C4-2B (cell line): ENCODE measurements around the gene LITAF.

Source experiments
- ZFX ChIP-seq: fragments of 450-650 bp; IDR thresholded peaks from 2 replicates; pipeline ENCODE4 v1.6.1; 2017
- TF ChIP-seq, protein P1 (sequence below): fragments of 450-650 bp; conservative IDR thresholded peaks from 2 replicates; pipeline ENCODE4 v1.5.1; 2017; ENCODE audit warnings: mild to moderate bottlenecking

GRCh38 chr16:11566398-11566797 lies 20.3 kb downstream of the LITAF start:
- TF ChIP-seq, protein P1, sequence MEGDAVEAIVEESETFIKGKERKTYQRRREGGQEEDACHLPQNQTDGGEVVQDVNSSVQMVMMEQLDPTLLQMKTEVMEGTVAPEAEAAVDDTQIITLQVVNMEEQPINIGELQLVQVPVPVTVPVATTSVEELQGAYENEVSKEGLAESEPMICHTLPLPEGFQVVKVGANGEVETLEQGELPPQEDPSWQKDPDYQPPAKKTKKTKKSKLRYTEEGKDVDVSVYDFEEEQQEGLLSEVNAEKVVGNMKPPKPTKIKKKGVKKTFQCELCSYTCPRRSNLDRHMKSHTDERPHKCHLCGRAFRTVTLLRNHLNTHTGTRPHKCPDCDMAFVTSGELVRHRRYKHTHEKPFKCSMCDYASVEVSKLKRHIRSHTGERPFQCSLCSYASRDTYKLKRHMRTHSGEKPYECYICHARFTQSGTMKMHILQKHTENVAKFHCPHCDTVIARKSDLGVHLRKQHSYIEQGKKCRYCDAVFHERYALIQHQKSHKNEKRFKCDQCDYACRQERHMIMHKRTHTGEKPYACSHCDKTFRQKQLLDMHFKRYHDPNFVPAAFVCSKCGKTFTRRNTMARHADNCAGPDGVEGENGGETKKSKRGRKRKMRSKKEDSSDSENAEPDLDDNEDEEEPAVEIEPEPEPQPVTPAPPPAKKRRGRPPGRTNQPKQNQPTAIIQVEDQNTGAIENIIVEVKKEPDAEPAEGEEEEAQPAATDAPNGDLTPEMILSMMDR = no peak
- TF ChIP-seq ZFX = no peak
